Activated naive CD8-positive, alpha-beta T cell (primary cell): ENCODE measurements around the gene AMPD3.
A peak's percentile ranks its signal among the peaks of the same experiment; 100 is the strongest.

Experiments used
- H3K27ac Mint-ChIP-seq: one replicate; pipeline ENCODE4 v1.8.0; 2021; ENCODE audit warnings: mixed read lengths
- H3K27me3 Mint-ChIP-seq: one replicate; pipeline ENCODE4 v1.8.0; 2021; ENCODE audit warnings: mixed read lengths
- H3K36me3 Mint-ChIP-seq: one replicate; pipeline ENCODE4 v1.8.0; 2021; ENCODE audit warnings: mixed read lengths
- H3K4me1 Mint-ChIP-seq: one replicate; pipeline ENCODE4 v1.8.0; 2021; ENCODE audit warnings: low read depth, mixed read lengths
- H3K4me3 Mint-ChIP-seq: one replicate; pipeline ENCODE4 v1.8.0; 2021; ENCODE audit warnings: mild to moderate bottlenecking, mixed read lengths
- H3K9me3 Mint-ChIP-seq: one replicate; pipeline ENCODE4 v1.8.0; 2021; ENCODE audit warnings: low read depth, mixed read lengths

AMPD3 gene

DNA sequence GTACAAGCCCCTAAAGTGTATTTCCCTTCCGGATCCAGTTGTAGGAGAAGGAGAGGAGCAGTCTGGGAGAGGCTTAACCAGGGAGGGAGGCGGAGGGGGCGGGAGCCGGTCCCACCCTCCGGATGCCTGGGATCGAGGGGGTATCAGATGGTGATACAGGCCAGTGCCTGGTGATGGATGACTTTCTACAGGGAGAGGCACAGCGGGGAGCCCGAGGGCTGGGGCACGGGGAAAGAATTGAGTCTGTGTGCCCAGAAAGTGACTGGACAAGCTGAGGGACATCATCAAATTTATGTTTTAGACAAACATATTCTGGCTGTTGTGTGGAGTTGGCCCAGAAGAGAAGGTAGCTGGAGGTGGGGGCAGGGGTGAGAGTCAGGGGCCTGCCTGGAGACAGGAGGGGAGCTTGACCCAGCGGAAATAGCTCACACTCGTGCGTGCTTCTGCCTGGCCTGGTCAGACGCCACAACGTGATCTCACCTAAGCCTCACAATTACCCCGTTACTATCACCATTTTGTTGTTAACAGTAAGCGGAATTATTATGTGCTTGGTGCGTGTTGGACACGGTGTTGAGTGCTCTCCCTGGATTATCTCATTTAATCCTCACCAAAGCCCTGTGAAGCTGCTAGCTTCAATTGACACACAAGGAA lies 42.4 kb downstream of the AMPD3 start:
- H3K27me3 Mint-ChIP-seq: no peaks in the 10 kb centered on the region
- no peak overlapping the region for H3K4me3 Mint-ChIP-seq
- no peak overlapping the region for H3K27ac Mint-ChIP-seq
- H3K4me1 Mint-ChIP-seq: no peaks in the 10 kb centered on the region
- H3K9me3 Mint-ChIP-seq: no peaks in the 10 kb centered on the region
- peaks cover 14% of the 10 kb centered on the region for H3K36me3 Mint-ChIP-seq

DNA sequence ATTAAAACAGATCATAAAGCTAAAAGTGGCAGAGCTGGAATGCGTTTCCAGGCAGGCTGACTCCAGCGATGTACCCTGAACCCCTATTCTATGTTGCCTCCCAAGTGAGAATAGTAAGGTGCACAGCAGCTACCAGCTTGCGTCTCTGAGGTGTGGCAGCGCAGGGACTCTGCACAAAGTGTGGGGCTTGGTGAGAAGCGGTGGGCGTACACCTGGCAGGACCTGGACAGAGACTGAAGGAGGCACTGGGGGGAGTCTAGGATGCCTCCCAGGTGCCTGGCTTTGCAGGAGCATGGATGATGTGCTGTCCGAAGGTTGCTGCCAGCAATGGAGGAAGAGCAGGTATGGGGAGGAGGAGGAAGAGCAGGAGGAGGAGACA lies 42.9 kb downstream of the AMPD3 start:
- Mint-ChIP-seq H3K27ac (no peak overlapping the region), H3K4me1 (no peaks in the 10 kb centered on the region), H3K36me3 (peaks cover 10% of the 10 kb centered on the region), H3K9me3 (no peaks in the 10 kb centered on the region), H3K4me3 (no peak overlapping the region), H3K27me3 (no peaks in the 10 kb centered on the region)

DNA sequence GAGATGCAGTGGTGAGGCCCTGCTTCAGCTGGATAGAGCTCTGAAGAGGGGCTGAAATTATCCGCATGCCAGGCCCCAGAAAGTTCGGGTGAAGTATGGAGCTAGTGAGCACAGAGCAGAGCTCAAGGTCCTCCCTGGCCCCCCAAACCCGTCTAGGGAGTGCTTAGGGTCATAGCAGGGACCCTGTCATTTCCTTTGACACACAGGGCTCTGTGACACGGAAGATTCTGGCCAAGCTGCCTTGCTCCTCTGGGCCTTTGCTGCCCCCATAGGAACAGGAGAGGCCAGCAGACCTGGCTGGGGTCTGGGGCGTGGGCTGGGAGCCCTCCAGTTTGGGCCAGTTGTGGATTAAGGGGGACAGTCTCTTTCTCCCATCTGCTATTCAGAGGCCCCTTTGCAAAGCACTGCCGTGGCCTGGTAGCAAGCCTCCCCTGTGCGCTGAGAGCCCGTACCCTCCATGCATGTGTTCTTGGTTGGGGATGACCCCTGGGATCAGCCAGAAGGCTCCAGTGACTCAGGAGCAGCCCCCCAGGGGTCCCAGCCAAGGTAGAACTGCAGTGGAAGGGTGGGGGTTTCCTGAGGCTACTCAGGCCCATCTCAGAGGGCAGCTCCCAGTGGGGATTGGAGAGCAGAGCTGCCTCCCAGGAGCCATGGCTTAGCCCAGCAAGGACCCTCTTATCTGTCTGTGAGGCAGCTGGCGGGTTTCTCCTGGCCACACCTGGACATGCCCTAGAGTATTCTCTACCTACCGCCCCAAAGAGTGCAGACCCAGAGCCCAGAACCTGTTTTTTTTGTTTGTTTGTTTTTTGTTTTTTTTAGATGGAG lies 43.6 kb downstream of the AMPD3 start:
- no peaks in the 10 kb centered on the region for H3K4me1 Mint-ChIP-seq
- H3K27ac Mint-ChIP-seq: no peak overlapping the region
- no peaks in the 10 kb centered on the region for H3K9me3 Mint-ChIP-seq
- no peak overlapping the region for H3K4me3 Mint-ChIP-seq
- peaks cover 10% of the 10 kb centered on the region for H3K36me3 Mint-ChIP-seq
- H3K27me3 Mint-ChIP-seq: no peaks in the 10 kb centered on the region

DNA sequence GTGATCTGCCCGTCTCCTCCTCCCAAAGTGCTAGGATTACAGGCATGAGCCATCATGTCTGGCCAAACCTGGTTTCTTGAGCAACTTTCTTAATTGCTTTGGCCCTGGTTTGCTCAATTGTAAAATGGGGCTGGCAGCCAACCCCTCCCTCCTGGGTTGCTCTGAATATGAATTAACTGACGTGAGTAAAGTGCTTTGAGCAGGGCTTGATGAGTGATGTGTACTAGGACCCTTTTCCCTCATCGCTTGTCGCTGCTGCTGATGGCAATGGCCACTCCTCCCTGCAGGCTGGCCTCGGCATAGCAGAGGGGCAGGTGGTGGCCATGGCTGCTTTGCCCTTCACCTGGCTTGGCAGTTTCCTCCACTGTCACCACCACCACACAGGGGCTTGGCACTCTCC lies 44.4 kb downstream of the AMPD3 start:
- Mint-ChIP-seq H3K27me3 (no peaks in the 10 kb centered on the region), H3K9me3 (no peaks in the 10 kb centered on the region), H3K27ac (no peak overlapping the region), H3K4me3 (no peak overlapping the region), H3K36me3 (peaks cover 10% of the 10 kb centered on the region), H3K4me1 (no peaks in the 10 kb centered on the region)

DNA sequence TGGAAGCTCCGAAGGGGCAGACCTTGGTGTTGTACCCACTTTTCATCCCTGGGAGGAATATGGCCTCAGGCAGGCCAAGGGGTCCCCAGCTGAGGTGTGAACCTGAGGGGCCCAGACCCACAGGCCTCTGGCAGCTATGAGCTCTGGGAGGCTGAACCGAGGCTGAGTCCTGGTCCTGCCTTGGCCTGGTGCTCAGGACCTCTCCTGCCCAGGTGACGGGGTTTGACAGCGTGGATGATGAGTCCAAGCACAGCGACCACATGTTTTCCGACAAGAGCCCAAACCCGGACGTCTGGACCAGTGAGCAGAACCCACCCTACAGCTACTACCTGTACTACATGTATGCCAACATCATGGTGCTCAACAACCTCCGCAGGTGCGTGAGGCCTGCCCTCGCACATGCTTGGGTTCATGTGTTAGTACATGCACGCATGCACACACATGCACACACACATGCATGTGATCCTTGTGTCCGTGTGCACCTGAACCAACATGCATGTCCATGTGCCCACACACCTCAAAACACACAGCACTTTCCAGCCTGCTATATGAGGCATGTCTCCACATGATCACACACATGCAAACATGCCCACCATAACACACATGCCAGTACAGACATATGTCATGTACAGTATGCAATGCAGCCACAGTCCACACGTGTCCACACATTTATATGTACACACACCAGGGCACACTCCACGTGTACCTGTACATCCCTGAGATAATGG lies 45.0 kb downstream of the AMPD3 start:
- H3K4me3 Mint-ChIP-seq: no peak overlapping the region
- H3K4me1 Mint-ChIP-seq: no peaks in the 10 kb centered on the region
- no peaks in the 10 kb centered on the region for H3K27me3 Mint-ChIP-seq
- peaks cover 10% of the 10 kb centered on the region for H3K36me3 Mint-ChIP-seq
- H3K9me3 Mint-ChIP-seq: no peaks in the 10 kb centered on the region
- H3K27ac Mint-ChIP-seq: no peak overlapping the region

DNA sequence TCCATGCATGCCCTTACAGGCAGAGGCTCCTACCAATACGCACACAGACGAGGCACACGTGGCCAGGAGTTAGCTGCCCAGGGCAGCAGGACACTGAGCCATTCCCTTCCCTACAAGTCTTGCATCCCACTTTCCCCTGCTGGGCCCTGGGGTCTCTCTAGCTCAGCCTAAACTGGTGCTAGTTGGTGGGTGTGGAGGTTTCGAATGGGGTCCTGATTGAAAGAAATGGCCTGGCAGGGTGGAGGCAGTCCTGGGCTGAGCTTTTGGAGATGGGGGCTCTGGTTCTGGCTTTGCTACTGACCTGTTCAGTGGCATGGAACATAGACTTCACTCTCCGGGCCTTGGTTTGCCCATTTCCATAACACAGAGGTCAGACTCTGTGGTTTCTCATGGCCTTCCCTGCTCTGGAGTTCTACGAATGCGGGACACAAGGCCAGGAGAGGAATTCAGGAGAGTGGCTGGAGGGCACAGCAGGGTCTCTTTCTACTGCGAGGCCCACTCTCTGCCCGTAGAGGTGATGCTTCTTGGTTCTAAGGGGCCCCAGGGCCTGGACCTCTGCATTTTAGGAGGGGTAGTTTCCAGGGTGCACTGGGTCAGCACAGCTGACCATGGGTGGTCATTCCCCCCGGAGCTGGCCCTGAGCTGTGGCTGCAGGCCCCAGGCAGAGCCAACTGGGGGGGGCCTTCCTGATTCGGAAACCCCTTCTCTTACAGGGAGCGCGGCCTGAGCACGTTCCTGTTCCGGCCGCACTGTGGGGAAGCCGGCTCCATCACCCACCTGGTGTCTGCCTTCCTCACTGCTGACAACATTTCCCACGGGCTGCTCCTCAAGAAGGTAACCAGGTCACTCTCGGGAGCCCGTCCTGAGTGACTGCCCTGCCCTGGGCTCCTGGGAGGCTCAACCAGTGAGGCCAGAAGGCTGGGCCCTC lies 46.0 kb downstream of the AMPD3 start:
- Mint-ChIP-seq H3K36me3 (peaks cover 10% of the 10 kb centered on the region), H3K9me3 (no peaks in the 10 kb centered on the region), H3K27ac (no peak overlapping the region), H3K4me1 (no peaks in the 10 kb centered on the region), H3K4me3 (no peak overlapping the region), H3K27me3 (no peaks in the 10 kb centered on the region)

DNA sequence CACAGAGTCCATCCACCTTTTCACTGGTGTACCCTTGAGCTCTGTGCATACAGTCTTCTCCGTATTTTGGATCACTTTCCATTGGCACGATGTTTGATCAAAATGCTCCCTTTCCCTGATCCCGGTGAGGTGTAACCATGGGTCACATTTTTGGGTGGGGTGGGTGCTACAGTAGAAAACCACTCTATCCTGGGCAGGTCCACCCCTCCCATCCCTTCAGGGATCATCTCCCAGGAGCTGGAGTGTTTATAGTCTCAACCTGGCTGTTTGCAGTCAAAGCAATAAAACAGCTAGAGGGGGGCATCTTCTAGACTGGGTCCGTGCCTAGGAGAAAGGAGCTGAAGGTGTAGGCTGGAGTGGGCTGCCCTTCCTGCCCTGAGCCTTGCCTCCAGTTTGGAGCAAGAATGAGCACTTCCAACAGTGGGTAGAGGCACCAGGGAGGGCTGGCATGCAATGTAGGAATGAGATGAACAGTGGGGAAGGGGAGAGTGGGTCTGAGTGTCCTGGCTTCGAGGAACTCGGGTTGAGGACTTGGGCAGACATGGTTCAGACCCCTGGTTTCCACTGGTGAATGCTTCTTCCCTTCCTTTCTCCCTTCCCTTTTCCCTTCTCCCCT lies 47.1 kb downstream of the AMPD3 start:
- Mint-ChIP-seq H3K27me3 (no peaks in the 10 kb centered on the region), H3K9me3 (no peaks in the 10 kb centered on the region), H3K4me1 (no peaks in the 10 kb centered on the region), H3K27ac (no peak overlapping the region), H3K36me3 (peaks cover 10% of the 10 kb centered on the region), H3K4me3 (no peak overlapping the region)

DNA sequence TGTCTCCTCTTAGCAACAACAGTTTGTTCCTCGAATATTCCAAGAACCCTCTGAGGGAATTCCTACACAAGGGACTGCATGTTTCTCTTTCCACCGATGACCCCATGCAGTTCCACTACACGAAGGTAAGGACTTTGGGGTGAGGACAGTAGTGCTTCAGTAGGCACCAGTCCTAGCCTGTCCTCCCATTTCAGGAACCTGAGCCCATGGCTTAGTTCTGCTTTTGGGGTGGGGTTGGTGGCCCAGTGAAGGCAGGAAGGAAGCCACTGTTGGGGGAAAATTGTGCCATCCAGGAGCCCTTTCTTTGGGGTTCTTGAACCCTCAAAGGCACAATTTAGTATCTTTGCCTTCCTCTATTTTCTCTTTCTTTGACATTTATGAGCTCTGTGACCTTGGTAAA lies 47.7 kb downstream of the AMPD3 start:
- Mint-ChIP-seq H3K9me3 (no peaks in the 10 kb centered on the region), H3K4me1 (no peaks in the 10 kb centered on the region), H3K27me3 (no peaks in the 10 kb centered on the region), H3K4me3 (no peak overlapping the region), H3K27ac (peak overlapping the region; percentile 28), H3K36me3 (peaks cover 10% of the 10 kb centered on the region)

DNA sequence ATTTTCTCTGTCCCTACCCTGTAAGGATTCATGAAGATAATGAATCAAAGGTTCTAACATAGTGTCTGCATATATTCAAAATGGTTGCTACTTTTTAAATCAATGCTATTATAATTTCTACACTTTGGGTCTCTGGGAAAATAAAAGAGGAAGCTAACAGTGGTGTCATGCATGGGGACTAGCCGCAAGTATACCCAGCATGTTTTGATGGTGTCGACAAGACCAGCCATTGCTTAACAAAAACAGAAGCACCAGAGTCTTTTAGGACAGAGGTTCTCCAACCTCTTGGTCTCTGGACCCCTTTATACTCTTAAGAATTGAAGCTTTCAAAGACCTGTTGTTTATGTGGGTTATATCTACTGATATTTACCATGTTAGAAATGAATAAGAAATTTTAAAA lies 48.2 kb downstream of the AMPD3 start:
- H3K27me3 Mint-ChIP-seq: no peaks in the 10 kb centered on the region
- no peaks in the 10 kb centered on the region for H3K9me3 Mint-ChIP-seq
- no peak overlapping the region for H3K4me3 Mint-ChIP-seq
- no peaks in the 10 kb centered on the region for H3K4me1 Mint-ChIP-seq
- peak overlapping the region; percentile 28 for H3K27ac Mint-ChIP-seq
- H3K36me3 Mint-ChIP-seq: peaks cover 8% of the 10 kb centered on the region

DNA sequence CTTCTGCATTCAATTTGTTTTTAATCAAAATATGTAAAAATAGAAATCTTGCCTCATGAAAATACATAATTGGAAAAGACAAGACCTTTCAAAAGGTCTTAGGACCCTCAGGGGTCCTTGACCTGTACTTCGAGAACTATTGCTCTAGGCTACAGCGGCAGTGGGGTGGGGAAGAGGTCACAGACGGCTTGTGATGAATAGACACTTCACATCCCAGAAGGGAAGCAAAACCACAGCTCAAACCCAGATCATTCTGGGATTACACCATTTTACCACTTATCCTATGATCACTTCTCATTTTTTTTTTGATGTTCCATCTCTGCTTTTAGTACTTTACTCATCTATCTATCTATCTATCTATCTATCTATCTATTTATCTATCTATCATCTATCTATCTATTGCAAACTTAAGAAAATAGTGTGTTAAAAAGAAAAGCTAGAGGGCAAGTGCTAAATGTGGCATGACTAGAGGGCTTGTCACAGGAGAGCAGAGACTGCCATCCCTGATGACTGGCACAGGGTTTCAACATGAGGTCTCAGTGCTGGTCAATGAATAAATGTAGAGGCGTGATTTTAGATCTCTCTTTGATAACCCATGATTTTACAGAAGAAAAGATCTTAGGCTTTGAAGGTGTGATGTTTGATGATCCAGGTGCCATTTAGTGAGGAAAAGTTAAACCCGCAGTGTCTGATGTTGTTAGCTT lies 48.9 kb downstream of the AMPD3 start:
- Mint-ChIP-seq H3K4me3 (no peak overlapping the region), H3K27ac (no peak overlapping the region), H3K4me1 (no peaks in the 10 kb centered on the region), H3K9me3 (no peaks in the 10 kb centered on the region), H3K27me3 (no peaks in the 10 kb centered on the region), H3K36me3 (peaks cover 8% of the 10 kb centered on the region)

DNA sequence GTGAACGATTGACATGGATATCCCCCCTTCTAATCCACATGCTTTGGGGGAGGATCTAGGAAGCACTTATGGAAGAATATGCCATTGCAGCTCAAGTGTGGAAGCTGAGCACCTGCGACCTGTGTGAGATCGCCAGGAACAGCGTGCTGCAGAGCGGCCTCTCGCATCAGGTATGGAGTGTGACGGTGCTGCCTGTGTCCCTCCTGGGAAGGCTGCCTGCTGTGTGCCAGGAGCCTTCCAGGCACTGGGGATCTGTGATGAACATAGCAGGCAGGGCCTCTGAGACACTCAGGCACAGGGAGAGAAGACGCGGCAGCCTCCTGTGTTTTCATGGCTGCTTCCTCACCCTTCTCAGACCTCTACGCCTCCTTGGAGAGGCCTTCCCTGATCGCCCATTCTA lies 49.4 kb downstream of the AMPD3 start:
- Mint-ChIP-seq H3K27me3 (no peaks in the 10 kb centered on the region), H3K4me1 (no peaks in the 10 kb centered on the region), H3K36me3 (peaks cover 8% of the 10 kb centered on the region), H3K9me3 (no peaks in the 10 kb centered on the region), H3K27ac (no peak overlapping the region), H3K4me3 (no peak overlapping the region)

DNA sequence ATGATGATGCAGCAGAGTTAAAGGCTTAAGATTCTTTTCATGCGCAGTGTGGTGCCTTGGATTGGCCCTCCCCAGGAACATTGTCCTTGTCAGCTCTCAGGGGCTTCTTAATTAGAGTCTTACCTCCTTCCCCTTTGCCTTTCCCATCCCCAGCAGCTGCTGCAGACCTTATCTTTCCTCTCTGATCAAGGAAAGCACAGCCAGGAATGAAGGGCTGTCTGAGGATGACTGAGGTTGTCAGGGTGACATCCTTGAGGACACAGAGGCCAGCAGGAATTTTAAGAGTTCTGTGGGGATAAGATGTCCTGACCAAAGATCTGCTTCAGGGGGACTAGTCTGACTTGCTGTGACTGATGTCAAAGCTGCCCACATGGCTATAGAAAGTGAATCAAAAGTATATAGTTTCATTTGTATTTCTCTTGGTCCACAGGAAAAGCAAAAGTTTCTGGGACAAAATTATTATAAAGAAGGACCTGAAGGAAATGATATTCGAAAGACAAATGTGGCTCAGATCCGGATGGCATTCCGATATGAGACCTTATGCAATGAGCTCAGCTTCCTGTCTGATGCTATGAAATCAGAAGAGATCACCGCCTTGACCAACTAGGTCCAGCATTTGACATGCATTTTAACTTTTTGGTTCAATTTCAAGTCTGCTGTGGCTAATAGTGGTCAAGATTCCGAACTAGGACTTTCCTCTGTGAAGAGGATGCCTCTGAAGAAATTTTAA lies 50.4 kb downstream of the AMPD3 start:
- Mint-ChIP-seq H3K9me3 (no peaks in the 10 kb centered on the region), H3K27ac (no peak overlapping the region), H3K4me3 (no peak overlapping the region)

DNA sequence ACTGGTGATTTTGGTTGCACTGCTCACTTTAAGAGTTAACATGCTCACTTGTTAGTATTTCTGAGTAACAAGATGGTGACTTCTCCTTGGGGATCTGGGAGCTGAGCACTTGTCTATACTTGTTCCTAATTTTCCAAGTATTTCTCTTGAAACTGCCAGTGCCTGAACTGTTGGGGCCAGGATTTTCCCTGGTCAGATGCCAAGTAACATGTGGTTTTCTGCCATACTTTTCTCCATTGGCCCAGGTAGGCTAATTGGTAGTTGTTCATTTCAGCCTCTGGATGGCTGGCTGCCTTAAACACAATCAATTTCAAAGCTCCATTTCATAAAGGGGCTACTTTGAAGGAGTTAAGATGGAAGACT lies 50.9 kb downstream of the AMPD3 start:
- Mint-ChIP-seq H3K27ac (no peak overlapping the region), H3K4me3 (no peak overlapping the region), H3K36me3 (peaks cover 8% of the 10 kb centered on the region), H3K9me3 (no peaks in the 10 kb centered on the region), H3K27me3 (no peaks in the 10 kb centered on the region), H3K4me1 (no peaks in the 10 kb centered on the region)

More for the DNA sequence above, 50.4 kb downstream of the AMPD3 start:
- no peaks in the 10 kb centered on the region for H3K4me1 Mint-ChIP-seq
- peaks cover 6% of the 10 kb centered on the region for H3K36me3 Mint-ChIP-seq
- H3K27me3 Mint-ChIP-seq: no peaks in the 10 kb centered on the region
